SK-N-SH treated with all-trans-retinoic acid at 6 μM for 48 hours (cell line): ENCODE measurements around the gene MON2.

ENCODE experiments used
- ATAC-seq: fragments of 200-7000 bp; cut with Tn5 transposase; 3 replicates; pipeline ENCODE4 v1.9.1; 2020; ENCODE audit warnings: mild to moderate bottlenecking, moderate library complexity
- ARNTL ChIP-seq: fragments of 450-650 bp; formaldehyde crosslinking; IDR thresholded peaks from 2 replicates; pipeline ENCODE4 v1.5.0; 2020; ENCODE audit warnings: low read depth, mild to moderate bottlenecking, moderate library complexity, borderline replicate concordance
- CREB5 ChIP-seq: fragments of 250-450 bp; sonication (Bioruptor Pico); IDR thresholded peaks from 2 replicates; pipeline ENCODE4 v1.5.1; 2020; ENCODE audit warnings: low read depth, mild to moderate bottlenecking, moderate library complexity
- CSDC2 ChIP-seq: fragments of 250-450 bp; sonication (Bioruptor Pico); IDR thresholded peaks from 2 replicates; pipeline ENCODE4 v1.5.0; 2020; ENCODE audit warnings: mild to moderate bottlenecking, moderate library complexity
- GLIS3 ChIP-seq: fragments of 250-450 bp; sonication (Bioruptor Pico); IDR thresholded peaks from 2 replicates; pipeline ENCODE4 v1.5.0; 2020; ENCODE audit warnings: mild to moderate bottlenecking, moderate library complexity
- ISL1 ChIP-seq: fragments of 250-450 bp; sonication (Bioruptor Pico); IDR thresholded peaks from 2 replicates; pipeline ENCODE4 v2.1.2; 2022; ENCODE audit warnings: mild to moderate bottlenecking, moderate library complexity
- OSR1 ChIP-seq: fragments of 250-450 bp; sonication (Bioruptor Pico); IDR thresholded peaks from 2 replicates; pipeline ENCODE4 v1.8.0; 2022; ENCODE audit warnings: moderate library complexity, mild to moderate bottlenecking, inconsistent platforms
- PPARA ChIP-seq: fragments of 250-450 bp; sonication (Bioruptor Pico); IDR thresholded peaks from 2 replicates; pipeline ENCODE4 v1.5.0; 2020; ENCODE audit warnings: mild to moderate bottlenecking, borderline replicate concordance
- RARB ChIP-seq: fragments of 250-450 bp; sonication (Bioruptor Pico); IDR thresholded peaks from 2 replicates; pipeline ENCODE4 v1.8.0; 2021; ENCODE audit warnings: mild to moderate bottlenecking, moderate library complexity
- TOX ChIP-seq: fragments of 250-450 bp; sonication (Bioruptor Pico); IDR thresholded peaks from 2 replicates; pipeline ENCODE4 v1.8.0; 2021; ENCODE audit warnings: mild to moderate bottlenecking, moderate library complexity, borderline replicate concordance
- ZFP3 ChIP-seq: fragments of 250-450 bp; sonication (Bioruptor Pico); IDR thresholded peaks from 2 replicates; pipeline ENCODE4 v1.5.0; 2020; ENCODE audit warnings: mild to moderate bottlenecking, moderate library complexity
- ZFP30 ChIP-seq: fragments of 450-650 bp; formaldehyde crosslinking; IDR thresholded peaks from 2 replicates; pipeline ENCODE4 v1.5.0; 2022; ENCODE audit warnings: mild to moderate bottlenecking, moderate library complexity
- ZNF565 ChIP-seq: fragments of 450-650 bp; formaldehyde crosslinking; conservative IDR thresholded peaks from 2 replicates; pipeline ENCODE4 v1.5.0; 2020; ENCODE audit warnings: low read depth, mild to moderate bottlenecking, moderate library complexity
- ZNF70 ChIP-seq: fragments of 450-650 bp; formaldehyde crosslinking; IDR thresholded peaks from 2 replicates; pipeline ENCODE4 v1.5.0; 2020; ENCODE audit warnings: mild to moderate bottlenecking, moderate library complexity
- ZNF8 ChIP-seq: fragments of 450-650 bp; formaldehyde crosslinking; IDR thresholded peaks from 2 replicates; pipeline ENCODE4 v1.5.0; 2020; ENCODE audit warnings: mild to moderate bottlenecking, moderate library complexity
- TF ChIP-seq, protein P1 (sequence below): fragments of 250-450 bp; sonication (Bioruptor Pico); IDR thresholded peaks from 2 replicates; pipeline ENCODE4 v1.8.0; 2020; ENCODE audit warnings: mild to moderate bottlenecking, moderate library complexity, borderline replicate concordance
- TF ChIP-seq, protein P2 (sequence below): fragments of 250-450 bp; sonication (Bioruptor Pico); IDR thresholded peaks from 2 replicates; pipeline ENCODE4 v1.5.1; 2021; ENCODE audit warnings: mild to moderate bottlenecking, moderate library complexity
- TF ChIP-seq, protein P3 (sequence below): fragments of 250-450 bp; sonication (Bioruptor Pico); IDR thresholded peaks from 2 replicates; pipeline ENCODE4 v1.5.0; 2020; ENCODE audit warnings: mild to moderate bottlenecking, moderate library complexity

The MON2 gene

DNA sequence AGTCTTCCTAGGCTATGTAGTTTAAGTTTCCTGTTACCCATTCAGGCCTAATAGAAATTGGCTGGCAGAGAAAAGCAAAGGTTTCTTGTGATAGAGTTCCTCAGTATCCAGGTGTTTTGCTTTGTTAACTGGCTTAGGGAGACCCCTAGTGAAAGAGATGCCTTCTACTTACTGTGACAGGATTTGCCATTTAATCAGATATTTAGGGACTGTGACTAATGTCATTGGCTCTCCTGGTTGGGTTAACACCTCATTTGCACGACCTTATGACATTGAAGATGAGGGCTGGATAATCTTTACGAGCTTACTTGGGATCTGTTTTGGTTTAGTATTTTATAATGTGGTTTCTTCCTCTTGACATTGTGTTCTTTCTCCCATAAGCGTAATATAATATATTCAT lies 5.8 kb downstream of the MON2 start:
- no peak for ATAC-seq
- TF ChIP-seq ISL1 (no peak), ARNTL (CRISPR knock-in tag) (no peak), RARB (CRISPR knock-in tag) (no peak), GLIS3 (CRISPR knock-in tag) (no peak), ZNF8 (CRISPR knock-in tag) (no peak), ZNF565 (CRISPR knock-in tag) (no peak), CREB5 (no peak), PPARA (CRISPR knock-in tag) (no peak), OSR1 (CRISPR knock-in tag) (no peak), TOX (CRISPR knock-in tag) (no peak), ZNF70 (CRISPR knock-in tag) (no peak), ZFP30 (CRISPR knock-in tag) (no peak), CSDC2 (CRISPR knock-in tag) (no peak)
- TF ChIP-seq, protein P1, sequence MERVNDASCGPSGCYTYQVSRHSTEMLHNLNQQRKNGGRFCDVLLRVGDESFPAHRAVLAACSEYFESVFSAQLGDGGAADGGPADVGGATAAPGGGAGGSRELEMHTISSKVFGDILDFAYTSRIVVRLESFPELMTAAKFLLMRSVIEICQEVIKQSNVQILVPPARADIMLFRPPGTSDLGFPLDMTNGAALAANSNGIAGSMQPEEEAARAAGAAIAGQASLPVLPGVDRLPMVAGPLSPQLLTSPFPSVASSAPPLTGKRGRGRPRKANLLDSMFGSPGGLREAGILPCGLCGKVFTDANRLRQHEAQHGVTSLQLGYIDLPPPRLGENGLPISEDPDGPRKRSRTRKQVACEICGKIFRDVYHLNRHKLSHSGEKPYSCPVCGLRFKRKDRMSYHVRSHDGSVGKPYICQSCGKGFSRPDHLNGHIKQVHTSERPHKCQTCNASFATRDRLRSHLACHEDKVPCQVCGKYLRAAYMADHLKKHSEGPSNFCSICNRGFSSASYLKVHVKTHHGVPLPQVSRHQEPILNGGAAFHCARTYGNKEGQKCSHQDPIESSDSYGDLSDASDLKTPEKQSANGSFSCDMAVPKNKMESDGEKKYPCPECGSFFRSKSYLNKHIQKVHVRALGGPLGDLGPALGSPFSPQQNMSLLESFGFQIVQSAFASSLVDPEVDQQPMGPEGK (CRISPR knock-in tag), result no peak
- TF ChIP-seq, protein P2, sequence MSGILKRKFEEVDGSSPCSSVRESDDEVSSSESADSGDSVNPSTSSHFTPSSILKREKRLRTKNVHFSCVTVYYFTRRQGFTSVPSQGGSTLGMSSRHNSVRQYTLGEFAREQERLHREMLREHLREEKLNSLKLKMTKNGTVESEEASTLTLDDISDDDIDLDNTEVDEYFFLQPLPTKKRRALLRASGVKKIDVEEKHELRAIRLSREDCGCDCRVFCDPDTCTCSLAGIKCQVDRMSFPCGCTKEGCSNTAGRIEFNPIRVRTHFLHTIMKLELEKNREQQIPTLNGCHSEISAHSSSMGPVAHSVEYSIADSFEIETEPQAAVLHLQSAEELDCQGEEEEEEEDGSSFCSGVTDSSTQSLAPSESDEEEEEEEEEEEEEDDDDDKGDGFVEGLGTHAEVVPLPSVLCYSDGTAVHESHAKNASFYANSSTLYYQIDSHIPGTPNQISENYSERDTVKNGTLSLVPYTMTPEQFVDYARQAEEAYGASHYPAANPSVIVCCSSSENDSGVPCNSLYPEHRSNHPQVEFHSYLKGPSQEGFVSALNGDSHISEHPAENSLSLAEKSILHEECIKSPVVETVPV (CRISPR knock-in tag), result no peak

DNA sequence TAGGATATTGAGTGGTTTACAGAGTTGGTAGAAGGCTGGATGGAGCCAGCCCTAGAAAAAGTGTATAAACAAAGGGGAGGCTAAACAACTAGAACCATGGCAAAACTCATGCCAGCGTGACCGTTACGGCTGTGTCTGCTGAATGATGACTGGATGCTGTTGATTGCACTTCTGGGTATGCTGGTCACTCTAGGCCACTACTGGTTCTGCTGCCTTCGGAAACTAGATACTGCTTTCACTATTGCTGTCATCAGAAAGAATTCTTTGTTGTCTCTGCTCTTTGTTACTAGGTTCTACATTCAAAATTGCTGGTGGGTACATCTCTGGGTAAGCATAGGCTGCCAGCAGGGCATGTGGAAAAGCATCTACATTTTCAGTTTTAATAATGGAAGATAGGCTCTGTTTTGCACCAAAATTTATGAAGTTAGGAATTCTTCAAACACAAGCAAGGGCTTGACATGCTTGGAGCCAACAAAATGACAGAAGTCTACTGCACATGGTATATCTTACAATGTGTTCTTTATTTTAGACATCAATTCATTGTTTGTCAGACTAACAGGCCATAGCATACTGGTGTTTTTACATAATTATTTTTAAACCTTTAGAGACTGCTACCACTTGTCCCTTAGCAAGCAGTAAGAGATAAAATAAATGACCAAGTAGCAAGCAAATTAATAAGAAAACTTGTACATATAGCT lies 15.4 kb downstream of the MON2 start:
- ATAC-seq, result no peak
- TF ChIP-seq, protein P1 (CRISPR knock-in tag), result no peak
- no peak for TF ChIP-seq ZNF70 (CRISPR knock-in tag)

GRCh38 chr12:62482769-62483168 lies 16.1 kb downstream of the MON2 start:
- no peak for ATAC-seq
- no peak for TF ChIP-seq ZFP3 (CRISPR knock-in tag)
- TF ChIP-seq ISL1, result no peak
- no peak for TF ChIP-seq ARNTL (CRISPR knock-in tag)
- TF ChIP-seq, protein P3, sequence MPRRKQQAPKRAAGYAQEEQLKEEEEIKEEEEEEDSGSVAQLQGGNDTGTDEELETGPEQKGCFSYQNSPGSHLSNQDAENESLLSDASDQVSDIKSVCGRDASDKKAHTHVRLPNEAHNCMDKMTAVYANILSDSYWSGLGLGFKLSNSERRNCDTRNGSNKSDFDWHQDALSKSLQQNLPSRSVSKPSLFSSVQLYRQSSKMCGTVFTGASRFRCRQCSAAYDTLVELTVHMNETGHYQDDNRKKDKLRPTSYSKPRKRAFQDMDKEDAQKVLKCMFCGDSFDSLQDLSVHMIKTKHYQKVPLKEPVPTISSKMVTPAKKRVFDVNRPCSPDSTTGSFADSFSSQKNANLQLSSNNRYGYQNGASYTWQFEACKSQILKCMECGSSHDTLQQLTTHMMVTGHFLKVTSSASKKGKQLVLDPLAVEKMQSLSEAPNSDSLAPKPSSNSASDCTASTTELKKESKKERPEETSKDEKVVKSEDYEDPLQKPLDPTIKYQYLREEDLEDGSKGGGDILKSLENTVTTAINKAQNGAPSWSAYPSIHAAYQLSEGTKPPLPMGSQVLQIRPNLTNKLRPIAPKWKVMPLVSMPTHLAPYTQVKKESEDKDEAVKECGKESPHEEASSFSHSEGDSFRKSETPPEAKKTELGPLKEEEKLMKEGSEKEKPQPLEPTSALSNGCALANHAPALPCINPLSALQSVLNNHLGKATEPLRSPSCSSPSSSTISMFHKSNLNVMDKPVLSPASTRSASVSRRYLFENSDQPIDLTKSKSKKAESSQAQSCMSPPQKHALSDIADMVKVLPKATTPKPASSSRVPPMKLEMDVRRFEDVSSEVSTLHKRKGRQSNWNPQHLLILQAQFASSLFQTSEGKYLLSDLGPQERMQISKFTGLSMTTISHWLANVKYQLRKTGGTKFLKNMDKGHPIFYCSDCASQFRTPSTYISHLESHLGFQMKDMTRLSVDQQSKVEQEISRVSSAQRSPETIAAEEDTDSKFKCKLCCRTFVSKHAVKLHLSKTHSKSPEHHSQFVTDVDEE (CRISPR knock-in tag), result no peak
- TF ChIP-seq, protein P1 (CRISPR knock-in tag), result no peak
